KMS-11 (cell line): ENCODE results near the gene CNPY3.
"Not testable (repeated sequence)": the region's sequence is repeated elsewhere in the genome, so short reads cannot be mapped to it uniquely, and the experiment has no call there.

Experiments used
- H2AFZ ChIP-seq: fragments of 200-600 bp; sonication (generic); 2 replicates; pipeline ENCODE4 v1.6.1; 2016; ENCODE audit warnings: antibody characterized with exemption, mixed run types, low read depth
- H3K27ac ChIP-seq: fragments of 200-600 bp; sonication (generic); 2 replicates; pipeline ENCODE4 v1.6.1; 2016; ENCODE audit warnings: mild to moderate bottlenecking, mixed run types
- H3K27me3 ChIP-seq: fragments of 200-600 bp; sonication (generic); 2 replicates; pipeline ENCODE4 v1.6.1; 2017; ENCODE audit warnings: mild to moderate bottlenecking, low read depth, mixed run types, moderate library complexity; ENCODE audit not compliant: insufficient read depth
- H3K36me3 ChIP-seq: fragments of 200-600 bp; sonication (generic); 2 replicates; pipeline ENCODE4 v1.6.1; 2017; ENCODE audit warnings: mild to moderate bottlenecking, mixed run types; ENCODE audit not compliant: insufficient read depth
- H3K4me1 ChIP-seq: fragments of 200-600 bp; sonication (generic); 2 replicates; pipeline ENCODE4 v1.6.1; 2016; ENCODE audit warnings: mild to moderate bottlenecking, low read depth, mixed run types; ENCODE audit not compliant: poor library complexity, severe bottlenecking
- H3K4me2 ChIP-seq: fragments of 200-600 bp; sonication (generic); 2 replicates; pipeline ENCODE4 v1.7.0; 2016; ENCODE audit warnings: mild to moderate bottlenecking, mixed run types
- H3K4me3 ChIP-seq: fragments of 200-600 bp; sonication (generic); IDR thresholded peaks from 2 replicates; pipeline ENCODE4 v1.6.1; 2017; ENCODE audit warnings: low read depth, low read length, mixed read lengths; ENCODE audit not compliant: insufficient read depth
- H3K79me2 ChIP-seq: fragments of 200-600 bp; sonication (generic); 2 replicates; pipeline ENCODE4 v1.6.1; 2016; ENCODE audit warnings: low read depth, mixed run types; ENCODE audit not compliant: insufficient read depth
- H3K9ac ChIP-seq: fragments of 200-600 bp; sonication (generic); 2 replicates; pipeline ENCODE4 v1.6.1; 2016; ENCODE audit warnings: mild to moderate bottlenecking, mixed run types
- H4K20me1 ChIP-seq: fragments of 200-600 bp; sonication (generic); 2 replicates; pipeline ENCODE4 v1.6.1; 2016; ENCODE audit warnings: mild to moderate bottlenecking, mixed run types; ENCODE audit not compliant: insufficient read depth
- CTCF ChIP-seq: fragments of 200-600 bp; sonication (generic); conservative IDR thresholded peaks from 2 replicates; pipeline ENCODE4 v1.6.1; 2017; ENCODE audit warnings: low read depth, mild to moderate bottlenecking, antibody characterized with exemption, low read length, moderate library complexity, mixed read lengths

CNPY3 gene

GRCh38 chr6:42896178-42896719 lies 33.0 kb upstream of the CNPY3 start:
- no peak overlapping the region for H3K4me2 ChIP-seq
- H3K4me1 ChIP-seq, result peaks cover 4% of the 10 kb centered on the region
- H4K20me1 ChIP-seq, result no peaks in the 10 kb centered on the region
- no peak overlapping the region for H3K9ac ChIP-seq
- no peaks in the 10 kb centered on the region for H3K36me3 ChIP-seq
- TF ChIP-seq CTCF, result no peak
- H3K27ac ChIP-seq, result no peak overlapping the region
- H3K27me3 ChIP-seq, result no peaks in the 10 kb centered on the region
- no peaks in the 10 kb centered on the region for H3K79me2 ChIP-seq
- no peak overlapping the region for H3K4me3 ChIP-seq
- no peak overlapping the region for H2AFZ ChIP-seq

- no peak overlapping the region for H3K4me2 ChIP-seq
- H3K27ac ChIP-seq, result no peak overlapping the region
- no peak overlapping the region for H2AFZ ChIP-seq
- H3K36me3 ChIP-seq, result no peaks in the 10 kb centered on the region
- H4K20me1 ChIP-seq, result no peaks in the 10 kb centered on the region
- H3K27me3 ChIP-seq, result no peaks in the 10 kb centered on the region
- no peaks in the 10 kb centered on the region for H3K4me1 ChIP-seq
- TF ChIP-seq CTCF, result peak; percentile 84
- no peak overlapping the region for H3K9ac ChIP-seq
- no peak overlapping the region for H3K4me3 ChIP-seq
- no peaks in the 10 kb centered on the region for H3K79me2 ChIP-seq
Measured at GRCh38 chr6:42898891-42899361, 30.4 kb upstream of the CNPY3 start.

GRCh38 chr6:42899871-42900270 lies 29.4 kb upstream of the CNPY3 start:
- TF ChIP-seq CTCF, result no peak
- H4K20me1 ChIP-seq, result no peaks in the 10 kb centered on the region
- H3K36me3 ChIP-seq, result no peaks in the 10 kb centered on the region
- H3K4me3 ChIP-seq, result no peak overlapping the region
- H3K9ac ChIP-seq, result no peak overlapping the region
- no peaks in the 10 kb centered on the region for H3K4me1 ChIP-seq
- no peak overlapping the region for H3K4me2 ChIP-seq
- no peaks in the 10 kb centered on the region for H3K79me2 ChIP-seq
- H2AFZ ChIP-seq, result no peak overlapping the region
- no peaks in the 10 kb centered on the region for H3K27me3 ChIP-seq
- H3K27ac ChIP-seq, result no peak overlapping the region

- H4K20me1 ChIP-seq, result no peaks in the 10 kb centered on the region
- H3K9ac ChIP-seq, result no peak overlapping the region
- H3K4me2 ChIP-seq, result peak overlapping the region; percentile 40; the same call in 1 of the 2 replicates
- H3K79me2 ChIP-seq, result no peaks in the 10 kb centered on the region
- peak; percentile 90 for TF ChIP-seq CTCF
- no peak overlapping the region for H3K4me3 ChIP-seq
- H3K27ac ChIP-seq, result no peak overlapping the region
- no peaks in the 10 kb centered on the region for H3K27me3 ChIP-seq
- H2AFZ ChIP-seq, result peak overlapping the region; percentile 65
- no peaks in the 10 kb centered on the region for H3K36me3 ChIP-seq
- H3K4me1 ChIP-seq, result no peaks in the 10 kb centered on the region
Measured at GRCh38 chr6:42901538-42901957, 27.7 kb upstream of the CNPY3 start.

GRCh38 chr6:42902429-42903263 lies 26.6 kb upstream of the CNPY3 start:
- H3K4me2 ChIP-seq, H4K20me1 ChIP-seq, H2AFZ ChIP-seq, H3K27me3 ChIP-seq, H3K79me2 ChIP-seq, H3K4me3 ChIP-seq, H3K27ac ChIP-seq, H3K4me1 ChIP-seq, H3K9ac ChIP-seq, H3K36me3 ChIP-seq: not testable (repeated sequence)
